Smooth muscle cell (in vitro differentiated cells): Measurements from ENCODE around the gene SOS1. TPM values are rescaled to one million over a fixed set of nuclear protein-coding genes. Genes with fewer than 3 reads are reported as not detected.
A peak's percentile ranks its signal among the peaks of the same experiment; 100 is the strongest.

ENCODE experiments used
- DNase-seq: peaks from one replicate; lab custom pipeline; 2025; ENCODE audit not compliant: unreplicated experiment; lab: John Stamatoyannopoulos, UW
- H2AFZ ChIP-seq: fragments of 200-600 bp; sonication (generic); 2 replicates; pipeline ENCODE4 v1.6.0; 2016; ENCODE audit warnings: antibody characterized with exemption, low read depth, mild to moderate bottlenecking
- H3F3A ChIP-seq: fragments of 200-600 bp; sonication (generic); 2 replicates; pipeline ENCODE4 v1.6.0; 2017; ENCODE audit warnings: antibody characterized with exemption, low read depth
- H3K27ac ChIP-seq: fragments of 200-600 bp; sonication (generic); 2 replicates; pipeline ENCODE4 v1.5.1; 2016; ENCODE audit warnings: low read depth, mild to moderate bottlenecking
- H3K27me3 ChIP-seq: fragments of 200-600 bp; sonication (generic); 2 replicates; pipeline ENCODE4 v1.6.1; 2016; ENCODE audit warnings: low read depth, mild to moderate bottlenecking
- H3K36me3 ChIP-seq: fragments of 200-600 bp; sonication (generic); 2 replicates; pipeline ENCODE4 v1.5.1; 2016; ENCODE audit warnings: low read depth
- H3K4me1 ChIP-seq: fragments of 200-600 bp; sonication (generic); 2 replicates; pipeline ENCODE4 v1.5.1; 2016; ENCODE audit warnings: low read depth
- H3K4me2 ChIP-seq: fragments of 200-600 bp; sonication (generic); 2 replicates; pipeline ENCODE4 v1.6.0; 2016; ENCODE audit warnings: mild to moderate bottlenecking
- H3K4me3 ChIP-seq: fragments of 200-600 bp; sonication (generic); 2 replicates; pipeline ENCODE4 v1.5.1; 2016; ENCODE audit warnings: mild to moderate bottlenecking
- H3K79me2 ChIP-seq: fragments of 200-600 bp; sonication (generic); 2 replicates; pipeline ENCODE4 v1.6.0; 2016; ENCODE audit warnings: low read depth, mild to moderate bottlenecking
- H3K9ac ChIP-seq: fragments of 200-600 bp; sonication (generic); 2 replicates; pipeline ENCODE4 v1.6.0; 2016; ENCODE audit warnings: low read depth
- H3K9me3 ChIP-seq: fragments of 200-600 bp; sonication (generic); replicated peaks from 2 replicates; pipeline ENCODE4 v1.5.1; 2016; ENCODE audit warnings: low read depth
- H4K20me1 ChIP-seq: fragments of 200-600 bp; sonication (generic); 2 replicates; pipeline ENCODE4 v1.6.0; 2016; ENCODE audit warnings: low read depth
- CTCF ChIP-seq: fragments of 200-600 bp; sonication (generic); IDR thresholded peaks from 2 replicates; pipeline ENCODE4 v1.5.1; 2017; ENCODE audit warnings: borderline replicate concordance, mild to moderate bottlenecking, antibody characterized with exemption; ENCODE audit not compliant: insufficient read depth, poor library complexity, severe bottlenecking
- WGBS: methylation state at CpG from one replicate; pipeline ENCODE4 v1.1.7; 2016; ENCODE audit warnings: low lambda C conversion rate; 5-methylcytosine and 5-hydroxymethylcytosine counted together
- polyA plus RNA-seq: library from polyadenylated mRNA; unstranded; fragments of >200 nt; fragmentation: Nextera tagmentation; extraction: Ambion mirVana; gene quantifications from 2 replicates; pipeline ENCODE4 v1.2.1, GENCODE V29; 2016
- total RNA-seq: library from RNA; depleted of rRNA; stranded (reverse); fragments of >200 nt; gene quantifications from 2 replicates; pipeline ENCODE4 v1.2.3, GENCODE V29; 2014

The SOS1 gene
- total and polyA plus RNA-seq, 2 experiments from 2014 or later = 8.4 to 34.0 TPM

- under 1% methylated on average over 48 of the region's 63 CpGs for WGBS
- Histone ChIP-seq H3K4me2 (peak overlapping the region; percentile 91), H3K9me3 (no peaks in the 10 kb centered on the region), H2AFZ (peak overlapping the region; percentile 5), H3K79me2 (peaks cover 64% of the 10 kb centered on the region), H3K27ac (peak overlapping the region; percentile 53), H3K36me3 (no peaks in the 10 kb centered on the region), H3K4me3 (peak overlapping the region; percentile 82), H3K9ac (peak overlapping the region; percentile 70), H3K4me1 (peaks cover 29% of the 10 kb centered on the region), H3K27me3 (no peaks in the 10 kb centered on the region), H3F3A (peaks cover 12% of the 10 kb centered on the region), H4K20me1 (peaks cover 50% of the 10 kb centered on the region)
- DNase-seq = peak; percentile 33
- no peak for TF ChIP-seq CTCF
Measured at GRCh38 chr2:39119732-39120520, 925 bp downstream of the SOS1 start.

- Histone ChIP-seq H3K9ac (peak overlapping the region; percentile 70), H3K9me3 (no peaks in the 10 kb centered on the region), H3K27ac (peak overlapping the region; percentile 53), H3K79me2 (peaks cover 74% of the 10 kb centered on the region), H3K27me3 (no peaks in the 10 kb centered on the region), H2AFZ (peak overlapping the region; percentile 5), H3K4me3 (peak overlapping the region; percentile 82), H4K20me1 (peaks cover 60% of the 10 kb centered on the region), H3K4me2 (peak overlapping the region; percentile 91), H3F3A (peaks cover 12% of the 10 kb centered on the region), H3K4me1 (peaks cover 28% of the 10 kb centered on the region), H3K36me3 (no peaks in the 10 kb centered on the region)
- 29% methylated on average over 6 of the region's 6 CpGs for WGBS
- no peak for DNase-seq
- no peak for TF ChIP-seq CTCF
Measured at GRCh38 chr2:39118786-39119499, 1.9 kb downstream of the SOS1 start.

GRCh38 chr2:39115556-39115955 lies 5.3 kb downstream of the SOS1 start:
- Histone ChIP-seq H3K36me3 (no peaks in the 10 kb centered on the region), H3K79me2 (peaks cover 97% of the 10 kb centered on the region), H3K4me1 (peaks cover 10% of the 10 kb centered on the region), H3K27me3 (no peaks in the 10 kb centered on the region), H3K27ac (no peak overlapping the region), H3K9me3 (no peaks in the 10 kb centered on the region), H3K4me2 (no peak overlapping the region), H2AFZ (no peak overlapping the region), H3K4me3 (no peak overlapping the region), H4K20me1 (peaks cover 94% of the 10 kb centered on the region), H3K9ac (no peak overlapping the region), H3F3A (no peaks in the 10 kb centered on the region)
- DNase-seq = no peak
- 95% methylated on average over 1 of the region's 1 CpG for WGBS
- TF ChIP-seq CTCF = no peak
